Right ventricle myocardium superior (tissue), 1 donor: ENCODE results near the gene PSMD13. TPM values are rescaled to one million over a fixed set of nuclear protein-coding genes. Genes with fewer than 3 reads are reported as not detected.

Source experiments
- total RNA-seq: library from RNA; stranded (reverse); fragmentation: NEBNext Ultra II Directional; extraction: Animal tissue kit (Norgen Biotek cat#: 25700); gene quantifications from one replicate; pipeline ENCODE4 v1.2.1, GENCODE V29; 2021
- donor health status: DM: no; HTN: yes; CAD: no; lungs with severe emphysema.

Gene PSMD13
- total RNA-seq, 1 donor from 2014 or later: 93.4 TPM

Other genes with a start within 250 kb of the PSMD13 start
- not detected for gene SCGB1C1, start 43.9 kb upstream of the PSMD13 start, total RNA-seq
- 20.0 TPM for gene BET1L, start 29.6 kb upstream of the PSMD13 start, total RNA-seq
- 51.9 TPM for gene RIC8A, start 29.3 kb upstream of the PSMD13 start, total RNA-seq
- gene SIRT3, start 634 bp upstream of the PSMD13 start, total RNA-seq: 42.6 TPM
- 0.11 TPM for gene NLRP6, start 41.4 kb downstream of the PSMD13 start, total RNA-seq
- gene PGGHG, start 52.1 kb downstream of the PSMD13 start, total RNA-seq: 6.1 TPM
- gene IFITM5, start 62.5 kb downstream of the PSMD13 start, total RNA-seq: not detected
- 194 TPM for gene IFITM2, start 70.8 kb downstream of the PSMD13 start, total RNA-seq
- 83.1 TPM for gene IFITM1, start 77.1 kb downstream of the PSMD13 start, total RNA-seq
- gene IFITM3, start 83.9 kb downstream of the PSMD13 start, total RNA-seq: 287 TPM
- 0.94 TPM for gene B4GALNT4, start 132.5 kb downstream of the PSMD13 start, total RNA-seq
- gene PKP3, start 157.2 kb downstream of the PSMD13 start, total RNA-seq: 0.86 TPM
- gene SIGIRR, start 178.0 kb downstream of the PSMD13 start, total RNA-seq: 38.6 TPM
- gene ANO9, start 205.0 kb downstream of the PSMD13 start, total RNA-seq: 0.08 TPM
- gene PTDSS2, start 213.3 kb downstream of the PSMD13 start, total RNA-seq: 25.5 TPM